OCI-LY1 (cell line): ENCODE results near the gene HOXA3.

Source experiments
- CTCF ChIP-seq: fragments of 200-600 bp; sonication (generic), shearing (Covaris generic); IDR thresholded peaks from 2 replicates; pipeline ENCODE4 v1.5.1; 2017; ENCODE audit warnings: mild to moderate bottlenecking, antibody characterized with exemption, low read length, moderate library complexity, mixed read lengths
- EZH2 ChIP-seq: fragments of 200-600 bp; sonication (generic), shearing (Covaris generic); IDR thresholded peaks from 2 replicates; pipeline ENCODE4 v1.8.0; 2017; ENCODE audit warnings: borderline replicate concordance, mixed run types, mild to moderate bottlenecking, antibody characterized with exemption, low read length, moderate library complexity, mixed read lengths

- TF ChIP-seq CTCF (no peak), EZH2 (no peak)
Observed at GRCh38 chr7:27186668-27187474, 34.5 kb upstream of the HOXA3 start.
